ENCODE data around the gene TTC21A. TPM values are rescaled to one million over a fixed set of nuclear protein-coding genes. Genes with fewer than 3 reads are reported as not detected.

The TTC21A gene
- polyA plus RNA-seq, 1 donor (not counting 4 experiments of a cell fraction or from before 2014, with no cell fraction given) = 1.3 TPM

DNA sequence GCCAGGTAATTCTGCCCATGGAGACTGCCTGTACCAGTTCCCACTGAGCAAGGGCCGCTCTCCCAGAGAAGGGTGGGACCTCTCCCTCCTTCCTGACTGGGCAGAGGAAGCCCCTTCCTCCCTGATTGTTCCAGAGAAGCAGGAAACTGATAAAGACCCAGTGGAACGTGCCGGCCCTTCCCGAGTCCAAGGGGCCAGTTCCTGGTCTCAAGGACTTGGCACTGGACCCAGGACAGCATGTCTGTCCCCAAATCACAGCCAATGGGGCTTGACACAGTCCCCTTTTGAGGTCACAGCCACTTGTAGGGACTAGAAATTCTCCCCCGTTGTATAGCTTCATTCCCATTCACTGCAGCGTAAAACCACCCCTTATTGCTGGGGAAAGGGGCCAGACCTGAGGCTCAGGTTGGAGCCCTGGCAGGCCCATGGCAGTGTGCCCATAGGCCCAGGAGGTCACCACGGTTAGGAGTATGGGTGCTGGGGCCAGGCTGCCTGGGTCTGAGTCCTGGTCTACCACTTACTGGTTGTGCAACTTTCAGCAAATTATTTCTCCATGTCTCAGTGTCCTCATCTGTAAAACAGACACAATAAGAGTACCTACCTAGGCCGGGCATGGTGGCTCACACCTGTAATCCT is 27.8 kb downstream of the TTC21A start:
- Histone ChIP-seq H2AFZ (ENCODE audit: control insufficient read depth, low read length) (no peak overlapping the region), H3K27me3 (ENCODE audit: control insufficient read depth, extremely low read depth, insufficient read depth, low read length) (no peaks in the 10 kb centered on the region)

DNA sequence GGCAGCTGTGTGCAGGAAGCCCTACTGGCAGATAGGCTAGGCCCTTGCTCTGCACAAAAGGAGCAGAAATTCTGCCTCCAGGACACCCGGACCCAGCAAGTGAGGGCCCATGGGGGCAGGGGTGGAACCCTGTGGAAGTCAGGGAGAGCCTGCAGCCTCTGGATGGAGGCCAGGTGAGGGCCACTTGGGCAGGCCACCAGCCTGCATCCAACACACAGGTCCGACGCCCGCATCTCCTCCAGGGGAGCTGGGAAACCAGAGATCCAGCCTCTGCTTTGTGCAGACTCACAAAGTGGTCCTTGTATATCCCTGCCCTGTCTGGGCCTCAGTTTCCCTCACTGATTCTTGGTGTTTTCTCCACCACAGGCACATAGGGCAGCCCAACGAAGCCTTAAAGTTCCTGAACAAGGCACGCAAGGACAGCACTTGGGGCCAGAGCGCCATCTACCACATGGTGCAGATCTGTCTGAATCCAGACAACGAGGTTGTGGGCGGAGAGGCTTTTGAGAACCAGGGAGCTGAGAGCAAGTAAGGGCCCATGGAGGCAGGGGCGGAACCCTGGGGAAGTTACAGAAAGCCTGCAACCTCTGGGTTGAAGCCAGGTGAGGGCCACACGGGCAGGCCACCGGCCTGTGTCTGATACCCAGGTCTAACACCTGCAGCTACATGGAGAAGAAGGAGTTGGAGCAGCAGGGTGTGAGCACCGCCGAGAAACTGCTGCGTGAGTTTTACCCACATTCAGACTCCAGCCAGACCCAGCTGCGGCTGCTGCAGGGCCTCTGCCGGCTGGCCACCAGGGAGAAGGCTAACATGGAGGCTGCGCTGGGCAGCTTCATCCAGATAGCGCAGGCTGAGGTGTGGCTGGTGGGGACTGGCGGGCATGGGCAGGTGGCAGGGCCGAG is 29.3 kb downstream of the TTC21A start:
- peaks cover 30% of the 10 kb centered on the region for H3K4me1 ChIP-seq (ENCODE audit: control insufficient read depth, extremely low read depth, insufficient read depth, low read length)
- H3K36me3 ChIP-seq (ENCODE audit: control insufficient read depth in 2 of 2, extremely low read depth in 1 of 2, insufficient read depth in 2 of 2, low read length in 2 of 2) = no peaks in the 10 kb centered on the region
- no peaks in the 10 kb centered on the region for H4K20me1 ChIP-seq (ENCODE audit: control insufficient read depth, extremely low read depth, insufficient read depth, low read length)
- H3K27me3 ChIP-seq (ENCODE audit: control insufficient read depth, extremely low read depth, insufficient read depth, low read length) = no peaks in the 10 kb centered on the region
- no peaks in the 10 kb centered on the region for H3K9me3 ChIP-seq (ENCODE audit: control insufficient read depth, low read depth, low read length)
- H3K4me2 ChIP-seq (ENCODE audit: control insufficient read depth, extremely low read depth, insufficient read depth, low read depth, low read length) = no peak overlapping the region
- dilution Hi-C loops (cut with MboI; ENCODE audit: extremely low pct_ligation_motif_present, low sequenced_read_pairs) = no loop called here
- DNase-seq (ENCODE audit: low read depth, low spot score) = no peak
- H3K27ac ChIP-seq (ENCODE audit: control insufficient read depth, insufficient read depth, low read length) = no peak overlapping the region
- H2AFZ ChIP-seq (ENCODE audit: control insufficient read depth, low read length) = no peak overlapping the region
- no peak for FAIRE-seq
- TF ChIP-seq, protein P1, sequence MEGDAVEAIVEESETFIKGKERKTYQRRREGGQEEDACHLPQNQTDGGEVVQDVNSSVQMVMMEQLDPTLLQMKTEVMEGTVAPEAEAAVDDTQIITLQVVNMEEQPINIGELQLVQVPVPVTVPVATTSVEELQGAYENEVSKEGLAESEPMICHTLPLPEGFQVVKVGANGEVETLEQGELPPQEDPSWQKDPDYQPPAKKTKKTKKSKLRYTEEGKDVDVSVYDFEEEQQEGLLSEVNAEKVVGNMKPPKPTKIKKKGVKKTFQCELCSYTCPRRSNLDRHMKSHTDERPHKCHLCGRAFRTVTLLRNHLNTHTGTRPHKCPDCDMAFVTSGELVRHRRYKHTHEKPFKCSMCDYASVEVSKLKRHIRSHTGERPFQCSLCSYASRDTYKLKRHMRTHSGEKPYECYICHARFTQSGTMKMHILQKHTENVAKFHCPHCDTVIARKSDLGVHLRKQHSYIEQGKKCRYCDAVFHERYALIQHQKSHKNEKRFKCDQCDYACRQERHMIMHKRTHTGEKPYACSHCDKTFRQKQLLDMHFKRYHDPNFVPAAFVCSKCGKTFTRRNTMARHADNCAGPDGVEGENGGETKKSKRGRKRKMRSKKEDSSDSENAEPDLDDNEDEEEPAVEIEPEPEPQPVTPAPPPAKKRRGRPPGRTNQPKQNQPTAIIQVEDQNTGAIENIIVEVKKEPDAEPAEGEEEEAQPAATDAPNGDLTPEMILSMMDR (optimal IDR thresholded peaks at IDR 0.05 in 1 of 3, IDR thresholded peaks at IDR 0.05 in 1 of 3, conservative IDR thresholded peaks at IDR 0.05 in 1 of 3; ENCODE audit: extremely low read depth in 1 of 3, insufficient read depth in 2 of 3, low read length in 3 of 3) = no peak
- TF ChIP-seq EZH2 (IDR thresholded peaks at IDR 0.05; ENCODE audit: low read length) = no peak
- H3K9me1 ChIP-seq (ENCODE audit: control insufficient read depth, extremely low read depth, insufficient read depth, low read length) = no peaks in the 10 kb centered on the region
- no peaks in the 10 kb centered on the region for H3K79me2 ChIP-seq (ENCODE audit: control insufficient read depth, insufficient read depth, low read length)
- no peak overlapping the region for H3K4me3 ChIP-seq (ENCODE audit: control insufficient read depth in 2 of 3, extremely low read depth in 1 of 3, insufficient read depth in 2 of 3, low read depth in 1 of 3, low read length in 3 of 3)
- H3K9ac ChIP-seq (ENCODE audit: control insufficient read depth, extremely low read depth, insufficient read depth, low read length) = no peak overlapping the region

More for the DNA sequence above, 27.8 kb downstream of the TTC21A start:
- H3K4me2 ChIP-seq (ENCODE audit: control insufficient read depth, extremely low read depth, insufficient read depth, low read depth, low read length) = no peak overlapping the region
- H3K36me3 ChIP-seq (ENCODE audit: control insufficient read depth in 2 of 2, extremely low read depth in 1 of 2, insufficient read depth in 2 of 2, low read length in 2 of 2) = no peaks in the 10 kb centered on the region
- H3K79me2 ChIP-seq (ENCODE audit: control insufficient read depth, insufficient read depth, low read length) = no peaks in the 10 kb centered on the region
- H3K9ac ChIP-seq (ENCODE audit: control insufficient read depth, extremely low read depth, insufficient read depth, low read length) = no peak overlapping the region
- dilution Hi-C loops (cut with MboI; ENCODE audit: extremely low pct_ligation_motif_present, low sequenced_read_pairs) = no loop called here
- no peak for DNase-seq (ENCODE audit: low read depth, low spot score)
- FAIRE-seq = no peak
- H3K4me3 ChIP-seq (ENCODE audit: control insufficient read depth in 2 of 3, extremely low read depth in 1 of 3, insufficient read depth in 2 of 3, low read depth in 1 of 3, low read length in 3 of 3) = no peak overlapping the region
- no peak overlapping the region for H3K27ac ChIP-seq (ENCODE audit: control insufficient read depth, insufficient read depth, low read length)
- peaks cover 15% of the 10 kb centered on the region for H3K4me1 ChIP-seq (ENCODE audit: control insufficient read depth, extremely low read depth, insufficient read depth, low read length)
- H4K20me1 ChIP-seq (ENCODE audit: control insufficient read depth, extremely low read depth, insufficient read depth, low read length) = no peaks in the 10 kb centered on the region
- TF ChIP-seq, protein P1 (optimal IDR thresholded peaks at IDR 0.05 in 1 of 3, IDR thresholded peaks at IDR 0.05 in 1 of 3, conservative IDR thresholded peaks at IDR 0.05 in 1 of 3; ENCODE audit: extremely low read depth in 1 of 3, insufficient read depth in 2 of 3, low read length in 3 of 3) = no peak
- TF ChIP-seq EZH2 (IDR thresholded peaks at IDR 0.05; ENCODE audit: low read length) = no peak
- no peaks in the 10 kb centered on the region for H3K9me3 ChIP-seq (ENCODE audit: control insufficient read depth, low read depth, low read length)
- H3K9me1 ChIP-seq (ENCODE audit: control insufficient read depth, extremely low read depth, insufficient read depth, low read length) = no peaks in the 10 kb centered on the region
